ENCODE measurements around the gene IMMP2L. TPM values are rescaled to one million over a fixed set of nuclear protein-coding genes. Genes with fewer than 3 reads are reported as not detected.

IMMP2L gene
- polyA plus RNA-seq, 1 of the 3 experiments (the other 2 are of a cell fraction) = 10.7 TPM

DNA sequence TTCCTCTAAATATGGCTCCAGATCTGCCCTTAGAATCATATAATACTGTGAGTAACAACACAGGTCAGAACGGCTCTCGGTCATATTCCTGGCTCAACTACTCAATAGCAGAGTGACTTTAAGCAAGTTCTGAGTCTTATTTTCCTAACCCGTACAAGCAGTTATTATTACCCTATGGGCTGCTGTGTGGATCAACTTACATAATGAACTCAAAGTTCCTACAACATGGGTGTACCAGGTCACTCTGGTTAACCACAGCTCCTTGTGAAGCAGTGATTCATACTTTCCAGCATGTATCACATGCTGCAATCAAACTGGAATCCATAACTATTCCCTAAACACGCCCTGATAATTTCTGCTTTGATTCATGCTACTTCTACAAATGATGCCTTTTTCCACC lies 364.0 kb downstream of the IMMP2L start (continued):
- peak; percentile 81; the same call in 1 of the 2 replicates for TF ChIP-seq SIN3A (IDR thresholded peaks at IDR 0.05; ENCODE audit: borderline replicate concordance, low read depth, low read length)
- TF ChIP-seq POLR2AphosphoS5 (IDR thresholded peaks at IDR 0.05; ENCODE audit: low read depth, low read length) = peak; percentile 86; the same call in 1 of the 2 replicates
- TF ChIP-seq YY1 (IDR thresholded peaks at IDR 0.05; ENCODE audit: low read depth) = peak; percentile 73; the same call in 1 of the 2 replicates
- no peak for TF ChIP-seq CTCF (IDR thresholded peaks at IDR 0.05)
- TF ChIP-seq MEF2A (IDR thresholded peaks at IDR 0.05; ENCODE audit: borderline replicate concordance, low read depth) = peak; percentile 71; the same call in 1 of the 2 replicates
- no peak for TF ChIP-seq FOXJ3 (CRISPR knock-in tag; IDR thresholded peaks at IDR 0.05)
- no peak for TF ChIP-seq MXI1 (IDR thresholded peaks at IDR 0.05; ENCODE audit: low read depth, low read length)
- TF ChIP-seq FOSL2 (IDR thresholded peaks at IDR 0.05; ENCODE audit: borderline replicate concordance, low read depth) = peak; percentile 97
- TF ChIP-seq NFIC (IDR thresholded peaks at IDR 0.05; ENCODE audit: borderline replicate concordance) = peak; percentile 70

GRCh38 chr7:111196655-111197054 lies 365.6 kb downstream of the IMMP2L start:
- Histone ChIP-seq H3K9me3 (no peaks in the 10 kb centered on the region; the same call in 1 of the 2 replicates), H3K36me3 (replicated peaks in 1 of 2; ENCODE audit: control insufficient read depth in 1 of 2, insufficient read depth in 2 of 2, low read length in 1 of 2) (no peaks in the 10 kb centered on the region), H3K79me2 (ENCODE audit: insufficient read depth) (no peaks in the 10 kb centered on the region), H3K27ac (ENCODE audit: low read depth in 2 of 2, low read length in 1 of 2) (no peak overlapping the region), H2AFZ (ENCODE audit: low read depth) (no peak overlapping the region), H3K4me2 (no peak overlapping the region), H3K4me1 (ENCODE audit: control insufficient read depth in 1 of 2, insufficient read depth in 2 of 2, low read depth in 1 of 2, low read length in 1 of 2) (peaks cover 15 to 16% of the 10 kb centered on the region in 2 experiments; a peak in 3 of 4 replicates), H3K9me2 (no peaks in the 10 kb centered on the region), H3F3A (replicated peaks; ENCODE audit: insufficient read depth) (peaks cover 33% of the 10 kb centered on the region), H3K9ac (no peak overlapping the region), H3K4me3 (ENCODE audit: low read depth in 2 of 2, low read length in 1 of 2) (no peak overlapping the region), H3K27me3 (ENCODE audit: insufficient read depth) (no peaks in the 10 kb centered on the region), H4K20me1 (ENCODE audit: insufficient read depth) (no peaks in the 10 kb centered on the region)
- DNase-seq = no peak
- ChIA-PET POLR2A (no interaction called here), CTCF (interaction anchor here (0.7 to 1.1 kb wide), 2 partner anchors 11 to 12 kb away, joined by 3 read pairs; no protein-coding TSS in a partner anchor)
- WGBS (ENCODE audit: low lambda C conversion rate) = 95% methylated on average over 8 of the region's 8 CpGs
- no peak for TF ChIP-seq RCOR1 (IDR thresholded peaks at IDR 0.05; ENCODE audit: low read length)
- no peak for TF ChIP-seq CHD2 (IDR thresholded peaks at IDR 0.05; ENCODE audit: low read length, partially characterized antibody)
- TF ChIP-seq FOSL2 (IDR thresholded peaks at IDR 0.05; ENCODE audit: borderline replicate concordance, low read depth) = no peak
- no peak for TF ChIP-seq TCF12 (IDR thresholded peaks at IDR 0.05)
- TF ChIP-seq IRF3 (IDR thresholded peaks at IDR 0.05; ENCODE audit: low read depth, low read length) = no peak
- no peak for TF ChIP-seq FOXM1 (IDR thresholded peaks at IDR 0.05; ENCODE audit: low read depth)
- TF ChIP-seq YY1 (IDR thresholded peaks at IDR 0.05; ENCODE audit: low read depth) = no peak
- TF ChIP-seq GATA2 (CRISPR knock-in tag; IDR thresholded peaks at IDR 0.05) = no peak

Data from SK-N-SH (cell line).